Transverse colon (tissue), 4 donors: ENCODE results near the gene MOV10L1. TPM values are rescaled to one million over a fixed set of nuclear protein-coding genes. Genes with fewer than 3 reads are reported as not detected.
"Not testable (repeated sequence)": the region's sequence is repeated elsewhere in the genome, so short reads cannot be mapped to it uniquely, and the experiment has no call there.

Experiments
- DNase-seq: peaks from one replicate; pipeline ENCODE4 v3.0.0-alpha.2; 2019
- H3K27ac ChIP-seq, 4 donors: fragments of 200-600 bp; sonication (generic); 2 replicates each; pipeline ENCODE4 v1.5.1; 2016 to 2018; ENCODE audit warnings: inconsistent platforms in 4 of 4
- H3K27me3 ChIP-seq: fragments of 200-600 bp; sonication (generic); 2 replicates; pipeline ENCODE4 v1.5.1; 2017; ENCODE audit warnings: inconsistent platforms
- H3K36me3 ChIP-seq, 4 donors: fragments of 200-600 bp; sonication (generic); 2 replicates each; pipeline ENCODE4 v1.5.1; 2017 to 2019; ENCODE audit warnings: inconsistent platforms in 4 of 4
- H3K4me1 ChIP-seq, 4 donors: fragments of 200-600 bp; sonication (generic); 2 replicates each; pipeline ENCODE4 v1.5.1; 2017 to 2020; ENCODE audit warnings: inconsistent platforms in 4 of 4
- H3K4me3 ChIP-seq, 4 donors: fragments of 200-600 bp; sonication (generic); 1 replicate in 1 of 4; 2 replicates in 3 of 4; pipeline versions ENCODE4 v1.5.1 to v1.6.1; 2017 to 2019; ENCODE audit warnings: inconsistent platforms in 4 of 4
- H3K9me3 ChIP-seq, 2 donors: fragments of 200-600 bp; sonication (generic); 2 replicates each; pipeline ENCODE4 v1.5.1; 2017 to 2019; ENCODE audit warnings: inconsistent platforms in 2 of 2
- CTCF ChIP-seq, 5 experiments: fragments of 200-600 bp in 3 of 5; fragments of 450-650 bp in 2 of 5; sonication (generic) in 3 of 5; IDR thresholded peaks; 1 replicate in 2 of 5; 2 replicates in 3 of 5; pipeline ENCODE4 v1.5.1; 2016 to 2017; ENCODE audit warnings: antibody characterized with exemption in 5 of 5, inconsistent platforms in 3 of 5, mild to moderate bottlenecking in 2 of 5, moderate library complexity in 1 of 5
- EP300 ChIP-seq: sonication (generic); formaldehyde crosslinking; IDR thresholded peaks from one replicate; pipeline ENCODE4 v1.6.1; 2017; ENCODE audit warnings: antibody characterized with exemption, low read depth
- POLR2A ChIP-seq: fragments of 450-650 bp; IDR thresholded peaks from one replicate; pipeline ENCODE4 v1.6.1; 2016; ENCODE audit warnings: antibody characterized with exemption, mild to moderate bottlenecking, moderate library complexity
- POLR2AphosphoS5 ChIP-seq, 3 donors: sonication (generic); formaldehyde crosslinking; IDR thresholded peaks; one replicate each; pipeline ENCODE4 v1.6.1; 2016; ENCODE audit warnings: antibody characterized with exemption in 3 of 3
- WGBS, 2 donors: methylation state at CpG; one replicate each; pipeline ENCODE4 v1.1.5; 2018; ENCODE audit warnings: low coverage in 1 of 2; 5-methylcytosine and 5-hydroxymethylcytosine counted together
- in situ Hi-C, 4 donors: fragments of 200-750 bp; cut with MboI; loops; one replicate each; pipeline versions ENCODE4 v1.15.0 to v1.15.1; 2017; ENCODE audit warnings: low sequenced_read_pairs in 3 of 4, low pct_ligation_motif_present in 1 of 4, low pct_unique_long_range_greater_than_20kb in 1 of 4
- intact Hi-C: fragments of 100-400 bp; cut with DNase I; formaldehyde crosslinking; loops from one replicate; pipeline ENCODE4 v1.15.1; 2023; ENCODE audit warnings: low total_unique reads
- total RNA-seq, 4 donors: library from RNA; depleted of rRNA; stranded (reverse); fragments of >200 nt; gene quantifications; one replicate each; pipeline ENCODE4 v1.1.0, GENCODE V29; 2016

MOV10L1 gene
- total RNA-seq, 4 donors from 2014 or later = 0.20 to 0.48 (median 0.41) TPM; not detected in 1

GRCh38 chr22:50131894-50132293 lies 42.1 kb downstream of the MOV10L1 start:
- no peak for DNase-seq
- no peaks in the 10 kb centered on the region for H3K9me3 ChIP-seq
- no peak overlapping the region for H3K4me3 ChIP-seq
- intact Hi-C loops = no loop called here
- WGBS, 2 donors = 68% methylated on average over 4 of the region's 4 CpGs; no CpG with 5 or more reads in 1 of the 2 donors
- TF ChIP-seq POLR2AphosphoS5 (IDR thresholded peaks at IDR 0.05) (no peak), CTCF (IDR thresholded peaks at IDR 0.05) (no peak), POLR2A (no peak)
- H3K27ac ChIP-seq = no peak overlapping the region
- H3K27me3 ChIP-seq = peaks cover 11% of the 10 kb centered on the region
- in situ Hi-C loops = no loop called here
- no peaks in the 10 kb centered on the region for H3K36me3 ChIP-seq
- H3K4me1 ChIP-seq = no peaks in the 10 kb centered on the region

- no peak for TF ChIP-seq EP300
- no peak for TF ChIP-seq POLR2A
- TF ChIP-seq POLR2AphosphoS5 (IDR thresholded peaks at IDR 0.05) = no peak
- no peak for TF ChIP-seq CTCF (IDR thresholded peaks at IDR 0.05)
- no peaks in the 10 kb centered on the region for H3K9me3 ChIP-seq
- 78 to 87% methylated on average over 10 of the region's 10 CpGs for WGBS, 2 donors
Observed at GRCh38 chr22:50134481-50134880, 44.7 kb downstream of the MOV10L1 start.

GRCh38 chr22:50136581-50137015 lies 46.8 kb downstream of the MOV10L1 start:
- Histone ChIP-seq H3K27ac (no peak overlapping the region), H3K4me3 (no peak overlapping the region), H3K4me1 (no peaks in the 10 kb centered on the region), H3K27me3 (peaks cover 11% of the 10 kb centered on the region), H3K9me3 (no peaks in the 10 kb centered on the region), H3K36me3 (no peaks in the 10 kb centered on the region)
- intact Hi-C loops (no loop called here), in situ Hi-C loops (no loop called here)
- 36 to 57% methylated on average over 4 to 5 of the region's 5 CpGs for whole genome bisulfite sequencing, 2 donors
- DNase-seq = no peak
- TF ChIP-seq CTCF (IDR thresholded peaks at IDR 0.05) (no peak), POLR2A (no peak), POLR2AphosphoS5 (IDR thresholded peaks at IDR 0.05) (no peak), EP300 (no peak)

More at GRCh38 chr22:50134481-50134880, 44.7 kb downstream of the MOV10L1 start:
- intact Hi-C loops = no loop called here
- Histone ChIP-seq H3K36me3 (no peaks in the 10 kb centered on the region), H3K4me1 (no peaks in the 10 kb centered on the region), H3K4me3 (no peak overlapping the region), H3K27me3 (peaks cover 11% of the 10 kb centered on the region), H3K27ac (no peak overlapping the region)
- DNase-seq = no peak
- in situ Hi-C loops = no loop called here

GRCh38 chr22:50137277-50137676 lies 47.5 kb downstream of the MOV10L1 start:
- DNase-seq, intact Hi-C loops, H3K36me3 ChIP-seq, H3K4me3 ChIP-seq, in situ Hi-C loops, H3K4me1 ChIP-seq, H3K27ac ChIP-seq, H3K9me3 ChIP-seq: not testable (repeated sequence)
- H3K27me3 ChIP-seq = peaks cover 18% of the 10 kb centered on the region
- 93 to 97% methylated on average over 9 of the region's 9 CpGs for whole genome bisulfite sequencing, 2 donors

- intact Hi-C loops (no loop called here), in situ Hi-C loops (no loop called here)
- Histone ChIP-seq H3K4me3 (no peak overlapping the region), H3K4me1 (no peaks in the 10 kb centered on the region), H3K36me3 (no peaks in the 10 kb centered on the region), H3K27ac (no peak overlapping the region), H3K9me3 (no peaks in the 10 kb centered on the region), H3K27me3 (peaks cover 25% of the 10 kb centered on the region)
- WGBS, 2 donors = 90% methylated on average over 4 of the region's 4 CpGs; no CpG with 5 or more reads in 1 of the 2 donors
- no peak for DNase-seq
- TF ChIP-seq EP300 (no peak), CTCF (IDR thresholded peaks at IDR 0.05) (no peak), POLR2AphosphoS5 (IDR thresholded peaks at IDR 0.05) (no peak), POLR2A (no peak)
Observed at GRCh38 chr22:50138041-50138440, 48.2 kb downstream of the MOV10L1 start.
